Loucy (cell line): ENCODE measurements around the gene MTMR2.

Experiments
- H2AFZ ChIP-seq: fragments of 200-600 bp; sonication (generic); 2 replicates; pipeline ENCODE4 v1.6.0; 2016; ENCODE audit warnings: antibody characterized with exemption, mild to moderate bottlenecking, low read length, moderate library complexity
- H3F3A ChIP-seq: fragments of 200-600 bp; 2 replicates; pipeline ENCODE4 v1.6.0; 2016; ENCODE audit warnings: antibody characterized with exemption, low read depth, mild to moderate bottlenecking
- H3K27me3 ChIP-seq: fragments of 200-600 bp; sonication (generic); 2 replicates; pipeline ENCODE4 v1.6.1; 2014; ENCODE audit warnings: low read length, mild to moderate bottlenecking; ENCODE audit not compliant: insufficient read depth, poor library complexity, severe bottlenecking
- H3K36me3 ChIP-seq: fragments of 200-600 bp; sonication (generic); 2 replicates; pipeline ENCODE4 v1.6.1; 2016; ENCODE audit warnings: low read length; ENCODE audit not compliant: insufficient read depth
- H3K4me1 ChIP-seq: fragments of 200-600 bp; sonication (generic); 2 replicates; pipeline ENCODE4 v1.5.1; 2014; ENCODE audit warnings: low read length, mild to moderate bottlenecking; ENCODE audit not compliant: insufficient read depth, poor library complexity, severe bottlenecking
- H3K4me2 ChIP-seq: fragments of 200-600 bp; sonication (generic); 2 replicates; pipeline ENCODE4 v1.6.0; 2014; ENCODE audit warnings: antibody characterized with exemption, low read length, low read depth, mild to moderate bottlenecking; ENCODE audit not compliant: poor library complexity, severe bottlenecking
- H3K4me3 ChIP-seq: fragments of 200-600 bp; sonication (generic); 2 replicates; pipeline ENCODE4 v1.5.1; 2014; ENCODE audit warnings: low read length, mild to moderate bottlenecking, mixed read lengths; ENCODE audit not compliant: poor library complexity, severe bottlenecking
- H3K79me2 ChIP-seq: fragments of 200-600 bp; sonication (generic); 2 replicates; pipeline ENCODE4 v1.6.1; 2014; ENCODE audit warnings: low read length; ENCODE audit not compliant: insufficient read depth
- H3K9ac ChIP-seq: fragments of 200-600 bp; sonication (generic); 2 replicates; pipeline ENCODE4 v1.6.0; 2014; ENCODE audit warnings: mild to moderate bottlenecking, low read depth, low read length, moderate library complexity; ENCODE audit not compliant: poor library complexity, severe bottlenecking
- H3K9me2 ChIP-seq: fragments of 200-600 bp; sonication (generic); replicated peaks from 2 replicates; pipeline ENCODE4 v1.6.1; 2016; ENCODE audit warnings: low read depth, low read length, mixed read lengths
- H3K9me3 ChIP-seq: fragments of 200-600 bp; sonication (generic); 2 replicates; pipeline ENCODE4 v1.6.1; 2014; ENCODE audit warnings: mild to moderate bottlenecking, antibody characterized with exemption, low read length, low read depth; ENCODE audit not compliant: insufficient read depth
- H4K20me1 ChIP-seq: fragments of 200-600 bp; sonication (generic); 2 replicates; pipeline ENCODE4 v1.6.0; 2014; ENCODE audit warnings: antibody characterized with exemption, low read length, mild to moderate bottlenecking; ENCODE audit not compliant: insufficient read depth, poor library complexity, severe bottlenecking
- EZH2phosphoT487 ChIP-seq: fragments of 200-600 bp; IDR thresholded peaks from 2 replicates; pipeline ENCODE4 v1.6.1; 2018; ENCODE audit warnings: antibody characterized with exemption, mild to moderate bottlenecking, moderate library complexity, borderline replicate concordance
- TF ChIP-seq, protein P1 (sequence below): fragments of 200-600 bp; sonication (generic); conservative IDR thresholded peaks from 2 replicates; pipeline ENCODE4 v1.5.1; 2014; ENCODE audit warnings: mild to moderate bottlenecking, antibody characterized with exemption, low read length

MTMR2 gene

DNA sequence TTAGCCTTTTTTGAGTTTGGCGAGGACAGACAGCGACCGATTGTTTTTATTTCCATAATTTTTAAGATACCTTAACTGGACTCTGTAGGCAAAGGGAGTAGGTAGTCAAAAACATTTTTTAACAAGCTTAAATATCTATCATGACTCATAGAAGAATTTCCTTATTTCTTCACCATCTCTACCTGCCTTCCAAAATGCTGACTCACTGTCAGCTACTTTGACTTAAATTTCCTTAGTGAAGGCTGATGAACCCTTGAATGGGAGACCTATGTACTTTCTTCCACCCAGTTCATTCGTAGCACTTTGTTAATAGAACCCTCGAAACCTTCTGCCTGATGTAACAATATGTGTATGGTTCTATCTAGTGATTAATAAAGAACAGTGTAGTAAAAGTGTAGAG, 1.1 kb upstream of the MTMR2 start:
- TF ChIP-seq, protein P1, sequence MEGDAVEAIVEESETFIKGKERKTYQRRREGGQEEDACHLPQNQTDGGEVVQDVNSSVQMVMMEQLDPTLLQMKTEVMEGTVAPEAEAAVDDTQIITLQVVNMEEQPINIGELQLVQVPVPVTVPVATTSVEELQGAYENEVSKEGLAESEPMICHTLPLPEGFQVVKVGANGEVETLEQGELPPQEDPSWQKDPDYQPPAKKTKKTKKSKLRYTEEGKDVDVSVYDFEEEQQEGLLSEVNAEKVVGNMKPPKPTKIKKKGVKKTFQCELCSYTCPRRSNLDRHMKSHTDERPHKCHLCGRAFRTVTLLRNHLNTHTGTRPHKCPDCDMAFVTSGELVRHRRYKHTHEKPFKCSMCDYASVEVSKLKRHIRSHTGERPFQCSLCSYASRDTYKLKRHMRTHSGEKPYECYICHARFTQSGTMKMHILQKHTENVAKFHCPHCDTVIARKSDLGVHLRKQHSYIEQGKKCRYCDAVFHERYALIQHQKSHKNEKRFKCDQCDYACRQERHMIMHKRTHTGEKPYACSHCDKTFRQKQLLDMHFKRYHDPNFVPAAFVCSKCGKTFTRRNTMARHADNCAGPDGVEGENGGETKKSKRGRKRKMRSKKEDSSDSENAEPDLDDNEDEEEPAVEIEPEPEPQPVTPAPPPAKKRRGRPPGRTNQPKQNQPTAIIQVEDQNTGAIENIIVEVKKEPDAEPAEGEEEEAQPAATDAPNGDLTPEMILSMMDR = no peak
- no peak for TF ChIP-seq EZH2phosphoT487
- Histone ChIP-seq H3F3A (0 out of 2 replicates have a peak, but pooled peaks cover 4% of the 10 kb centered on the region), H4K20me1 (peaks cover 9% of the 10 kb centered on the region), H3K4me1 (peaks cover 38% of the 10 kb centered on the region), H3K9ac (peak overlapping the region; percentile 91), H3K27me3 (no peaks in the 10 kb centered on the region), H3K9me2 (no peaks in the 10 kb centered on the region), H3K9me3 (no peaks in the 10 kb centered on the region), H2AFZ (no peak overlapping the region), H3K36me3 (no peaks in the 10 kb centered on the region), H3K4me3 (peak overlapping the region; percentile 91), H3K4me2 (peak overlapping the region; percentile 89), H3K79me2 (peaks cover 43% of the 10 kb centered on the region)

DNA sequence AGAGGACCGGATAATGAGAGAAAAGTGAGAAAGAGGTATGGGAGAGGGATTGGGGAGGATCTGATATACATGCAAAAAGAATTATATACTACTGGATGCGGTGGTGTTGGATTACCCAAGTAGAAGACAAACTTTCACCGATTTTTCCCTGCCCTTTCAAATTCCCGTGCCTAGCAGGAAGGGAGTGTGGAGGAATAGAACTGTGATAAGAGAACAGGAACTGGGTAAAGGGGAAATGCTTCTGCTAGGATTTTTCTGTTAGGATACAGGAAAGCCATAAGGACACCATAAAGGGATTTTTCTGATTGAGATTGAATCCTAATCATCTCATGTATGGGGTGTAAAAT, 480 bp upstream of the MTMR2 start:
- Histone ChIP-seq H4K20me1 (peaks cover 9% of the 10 kb centered on the region), H3K27me3 (no peaks in the 10 kb centered on the region), H3K4me1 (peaks cover 44% of the 10 kb centered on the region), H3K79me2 (peaks cover 49% of the 10 kb centered on the region), H3K9me3 (no peaks in the 10 kb centered on the region), H2AFZ (peak overlapping the region; percentile 92), H3F3A (0 out of 2 replicates have a peak, but pooled peaks cover 4% of the 10 kb centered on the region), H3K9ac (peak overlapping the region; percentile 91), H3K36me3 (no peaks in the 10 kb centered on the region), H3K9me2 (no peaks in the 10 kb centered on the region), H3K4me2 (peak overlapping the region; percentile 89), H3K4me3 (peak overlapping the region; percentile 91)
- TF ChIP-seq, protein P1 = no peak
- no peak for TF ChIP-seq EZH2phosphoT487

DNA sequence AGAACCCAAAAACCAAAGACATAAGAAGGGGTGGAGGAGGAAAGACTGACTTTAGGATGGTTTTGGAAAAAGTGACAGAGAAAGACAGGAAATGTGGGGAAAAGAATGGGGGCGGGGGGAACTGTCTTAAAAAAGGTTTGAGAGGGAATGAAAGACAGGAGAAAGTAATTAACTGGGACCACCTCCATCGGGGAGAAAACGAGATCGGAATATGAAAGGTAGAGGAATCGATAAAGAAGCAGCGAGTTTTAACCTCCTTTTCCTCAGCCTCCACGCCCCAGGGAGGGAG, 524 bp downstream of the MTMR2 start:
- H3K36me3 ChIP-seq = no peaks in the 10 kb centered on the region
- peak overlapping the region; percentile 91 for H3K4me3 ChIP-seq
- H3K4me1 ChIP-seq = peaks cover 49% of the 10 kb centered on the region
- no peak for TF ChIP-seq EZH2phosphoT487
- TF ChIP-seq, protein P1 = no peak
- H2AFZ ChIP-seq = peak overlapping the region; percentile 92
- peak overlapping the region; percentile 91 for H3K9ac ChIP-seq
- H3K9me2 ChIP-seq = no peaks in the 10 kb centered on the region
- no peaks in the 10 kb centered on the region for H3K27me3 ChIP-seq
- H3F3A ChIP-seq = 0 out of 2 replicates have a peak, but pooled peaks cover 4% of the 10 kb centered on the region
- no peaks in the 10 kb centered on the region for H3K9me3 ChIP-seq
- peaks cover 59% of the 10 kb centered on the region for H3K79me2 ChIP-seq
- peak overlapping the region; percentile 89 for H3K4me2 ChIP-seq
- H4K20me1 ChIP-seq = peaks cover 16% of the 10 kb centered on the region
